IMR-90 (cell line): Measurements from ENCODE around the gene MTURN. TPM values are rescaled to one million over a fixed set of nuclear protein-coding genes. Genes with fewer than 3 reads are reported as not detected.

Experiments used
- ATAC-seq: fragments of 200-7000 bp; cut with Tn5 transposase; 2 replicates; pipeline ENCODE4 v1.9.1; 2020; ENCODE audit warnings: low read depth, mild to moderate bottlenecking, moderate library complexity
- BruUV-seq: library from RNA; stranded (reverse); fragments of 400-500 nt; replicated peaks from 2 replicates; lab custom pipeline; 2021; lab: Mats Ljungman, UMichigan
- CTCF ChIA-PET: fragments of 300-600 bp; formaldehyde crosslinking; extraction: SDS; loops from one replicate; lab custom pipeline; 2021; ENCODE audit warnings: antibody characterized with exemption; lab: Yijun Ruan, JAX
- POLR2A ChIA-PET: fragments of 300-600 bp; sonication (Branson Sonifier 250); formaldehyde crosslinking; loops from one replicate; lab custom pipeline; 2022; ENCODE audit warnings: antibody characterized with exemption; ENCODE audit not compliant: unreplicated experiment; lab: Charles Lee
- DNase-seq: peaks from one replicate; pipeline ENCODE4 v3.0.0; 2013
- H2AFZ ChIP-seq: replicated peaks from 2 replicates; pipeline ENCODE3; 2013; ENCODE audit warnings: low read length, mild to moderate bottlenecking; ENCODE audit not compliant: poor library complexity
- H2AK5ac ChIP-seq: 2 replicates; pipeline ENCODE4 v1.6.1; 2013; ENCODE audit warnings: low read depth, low read length, inconsistent platforms
- H2AK9ac ChIP-seq: replicated peaks from 2 replicates; pipeline ENCODE3; 2013; ENCODE audit warnings: mild to moderate bottlenecking, low read depth, low read length, moderate library complexity; ENCODE audit not compliant: poor library complexity
- H2BK120ac ChIP-seq: 2 replicates; pipeline ENCODE4 v1.6.1; 2013; ENCODE audit warnings: low read depth, low read length, inconsistent platforms
- H2BK15ac ChIP-seq: 3 replicates; pipeline ENCODE4 v1.6.1; 2013; ENCODE audit warnings: low read depth, low read length, inconsistent platforms
- H2BK20ac ChIP-seq: 2 replicates; pipeline ENCODE4 v1.6.1; 2013; ENCODE audit warnings: low read depth, mild to moderate bottlenecking, inconsistent platforms, low read length, moderate library complexity
- H2BK5ac ChIP-seq: 2 replicates; pipeline ENCODE4 v1.6.1; 2013; ENCODE audit warnings: mild to moderate bottlenecking, low read depth, low read length, inconsistent platforms; ENCODE audit not compliant: poor library complexity, severe bottlenecking
- H3K14ac ChIP-seq: replicated peaks from 2 replicates; pipeline ENCODE4 v1.6.1; 2013; ENCODE audit warnings: low read depth, low read length, inconsistent platforms
- H3K18ac ChIP-seq: 2 replicates; pipeline ENCODE4 v1.6.1; 2013; ENCODE audit warnings: low read depth, low read length, control low read depth
- H3K23ac ChIP-seq: 2 replicates; pipeline ENCODE4 v1.6.1; 2013; ENCODE audit warnings: low read depth, low read length, inconsistent platforms
- H3K27ac ChIP-seq: 2 replicates; pipeline ENCODE4 v1.5.1; 2013; ENCODE audit warnings: mild to moderate bottlenecking, control low read depth, low read length; ENCODE audit not compliant: insufficient read depth
- H3K27me3 ChIP-seq: 2 replicates; pipeline ENCODE4 v1.6.1; 2013; ENCODE audit warnings: low read length; ENCODE audit not compliant: control insufficient read depth, insufficient read depth
- H3K36me3 ChIP-seq: 2 replicates; pipeline ENCODE4 v1.6.1; 2013; ENCODE audit warnings: low read length, mixed read lengths; ENCODE audit not compliant: control insufficient read depth, insufficient read depth
- H3K4ac ChIP-seq: 2 replicates; pipeline ENCODE4 v1.6.1; 2013; ENCODE audit warnings: low read depth, low read length, inconsistent platforms
- H3K4me1 ChIP-seq: 2 replicates; pipeline ENCODE4 v1.6.1; 2013; ENCODE audit warnings: low read length, mixed read lengths; ENCODE audit not compliant: control insufficient read depth, insufficient read depth
- H3K4me2 ChIP-seq: 2 replicates; pipeline ENCODE4 v1.6.1; 2013; ENCODE audit warnings: low read depth, mild to moderate bottlenecking, control low read depth, low read length, moderate library complexity
- H3K4me3 ChIP-seq: 2 replicates; pipeline ENCODE4 v1.5.1; 2013; ENCODE audit warnings: low read depth, mild to moderate bottlenecking, control low read depth, low read length, moderate library complexity; ENCODE audit not compliant: insufficient read depth
- H3K56ac ChIP-seq: 2 replicates; pipeline ENCODE4 v1.6.1; 2013; ENCODE audit warnings: low read length, inconsistent platforms; ENCODE audit not compliant: insufficient read depth; ENCODE audit errors: extremely low read depth
- H3K79me1 ChIP-seq, 2 experiments: 2 replicates each; pipeline ENCODE4 v1.6.1; 2013; ENCODE audit warnings: low read length in 2 of 2, inconsistent platforms in 1 of 2, low read depth in 1 of 2
- H3K9ac ChIP-seq: 2 replicates; pipeline ENCODE4 v1.6.1; 2013; ENCODE audit warnings: low read depth, low read length, control low read depth
- H3K9me1 ChIP-seq: 2 replicates; pipeline ENCODE4 v1.6.1; 2013; ENCODE audit warnings: low read length, inconsistent platforms; ENCODE audit not compliant: insufficient read depth
- H3K9me3 ChIP-seq: 2 replicates; pipeline ENCODE4 v1.6.1; 2013; ENCODE audit warnings: low read length; ENCODE audit not compliant: control insufficient read depth, insufficient read depth
- H4K20me1 ChIP-seq: 2 replicates; pipeline ENCODE4 v1.6.1; 2013; ENCODE audit warnings: low read length, inconsistent platforms; ENCODE audit not compliant: insufficient read depth
- H4K5ac ChIP-seq: 2 replicates; pipeline ENCODE4 v1.6.1; 2013; ENCODE audit warnings: mild to moderate bottlenecking, low read depth, low read length, control low read depth
- H4K8ac ChIP-seq, 2 experiments: 2 replicates each; pipeline ENCODE4 v1.6.1; 2013; ENCODE audit warnings: low read depth in 2 of 2, low read length in 2 of 2, control low read depth in 1 of 2, inconsistent platforms in 1 of 2
- H4K91ac ChIP-seq: 2 replicates; pipeline ENCODE4 v1.6.1; 2013; ENCODE audit warnings: low read depth, low read length, inconsistent platforms; ENCODE audit not compliant: insufficient read depth
- CHD1 ChIP-seq: IDR thresholded peaks from 2 replicates; pipeline ENCODE4 v1.6.1; 2012; ENCODE audit warnings: low read depth, low read length, improper control_type of control experiment
- FOS ChIP-seq: fragments of 150-350 bp; IDR thresholded peaks from 2 replicates; pipeline ENCODE4 v1.6.1; 2016; ENCODE audit warnings: low read depth, low read length
- NFE2L2 ChIP-seq: fragments of 150-350 bp; IDR thresholded peaks from 2 replicates; pipeline ENCODE4 v1.6.1; 2016; ENCODE audit warnings: low read depth, mild to moderate bottlenecking, low read length
- USF2 ChIP-seq: fragments of 150-350 bp; IDR thresholded peaks from 2 replicates; pipeline ENCODE4 v1.6.1; 2017; ENCODE audit warnings: mild to moderate bottlenecking, antibody characterized with exemption, low read length, low read depth
- WGBS, 2 experiments: methylation state at CpG; one replicate each; pipeline versions ENCODE4 v1.1.5 to v1.1.7; 2013; ENCODE audit warnings: missing lambda C conversion rate in 2 of 2; ENCODE audit not compliant: insufficient read length in 1 of 2; ENCODE audit errors: extremely low coverage in 2 of 2; 5-methylcytosine and 5-hydroxymethylcytosine counted together
- dilution Hi-C: fragments of 300-500 bp; cut with HindIII; formaldehyde crosslinking; loops from one replicate; pipeline ENCODE4 v1.14.3; 2018; ENCODE audit warnings: low sequenced_read_pairs; ENCODE audit not compliant: unreplicated experiment
- in situ Hi-C: fragments of 300-500 bp; cut with MboI; formaldehyde crosslinking; loops from 3 replicates; pipeline ENCODE4 v1.14.3; 2019; ENCODE audit warnings: low sequenced_read_pairs, inconsistent platforms, mixed read lengths
- intact Hi-C: fragments of 100-400 bp; cut with micrococcal nuclease; formaldehyde crosslinking; loops from 2 replicates; pipeline ENCODE4 v1.10.0; 2022
- polyA plus RNA-seq, 3 experiments: library from polyadenylated mRNA; depleted of rRNA; stranded (reverse); fragments of >200 nt; gene quantifications; 2 replicates each; pipeline ENCODE4 v1.2.3, GENCODE V29; 2012; ENCODE audit warnings: low replicate concordance in 1 of 3
- total RNA-seq: library from RNA; depleted of rRNA; stranded (reverse); fragments of >200 nt; gene quantifications from 2 replicates; pipeline ENCODE4 v1.2.3, GENCODE V29; 2012

Gene MTURN
- total and polyA plus RNA-seq, 2 of the 4 experiments (the other 2 are of a cell fraction) = 2.8 to 5.6 TPM

GRCh38 chr7:30202671-30203070, 67.9 kb downstream of the MTURN start:
- TF ChIP-seq CHD1 (no peak), NFE2L2 (no peak), USF2 (no peak), FOS (no peak)
- no peaks in the 10 kb centered on the region for H3K79me1 ChIP-seq
- H3K4me3 ChIP-seq = no peak overlapping the region
- H4K8ac ChIP-seq = no peak overlapping the region
- H3K27me3 ChIP-seq = peaks cover 6% of the 10 kb centered on the region
- H2BK5ac ChIP-seq = no peak overlapping the region
- H3K14ac ChIP-seq = no peak overlapping the region
- no peak overlapping the region for H2BK20ac ChIP-seq
- H3K9ac ChIP-seq = no peak overlapping the region
- H4K91ac ChIP-seq = no peak overlapping the region
- no peaks in the 10 kb centered on the region for H4K20me1 ChIP-seq
- no peaks in the 10 kb centered on the region for H3K9me3 ChIP-seq
- H2AK5ac ChIP-seq = no peak overlapping the region
- ATAC-seq (no peak), DNase-seq (no peak)
- WGBS, 2 experiments = no CpG with 5 or more reads among the region's 3 CpGs
- intact Hi-C loops (no loop called here), dilution Hi-C loops (no loop called here), in situ Hi-C loops (no loop called here)
- no peak overlapping the region for H2BK15ac ChIP-seq
- ChIA-PET CTCF (interaction anchor here (0.6 kb wide), 1 partner anchor 102 kb away, joined by 3 read pairs; no protein-coding TSS in a partner anchor), POLR2A (no interaction called here)
- no peak overlapping the region for H3K27ac ChIP-seq
- no TSS peak for BruUV-seq
- no peaks in the 10 kb centered on the region for H3K4me1 ChIP-seq
- no peak overlapping the region for H4K5ac ChIP-seq
- no peak overlapping the region for H3K4me2 ChIP-seq
- H3K36me3 ChIP-seq = no peaks in the 10 kb centered on the region
- no peaks in the 10 kb centered on the region for H3K9me1 ChIP-seq
- H2AK9ac ChIP-seq = no peak overlapping the region
- no peak overlapping the region for H2AFZ ChIP-seq
- H2BK120ac ChIP-seq = no peak overlapping the region
- no peak overlapping the region for H3K23ac ChIP-seq
- no peak overlapping the region for H3K18ac ChIP-seq
- H3K56ac ChIP-seq = no peak overlapping the region
- H3K4ac ChIP-seq = no peak overlapping the region
